Astrocyte (in vitro differentiated cells and primary cell): ENCODE results near the gene FKBP10. TPM values are rescaled to one million over a fixed set of nuclear protein-coding genes. Genes with fewer than 3 reads are reported as not detected.

ENCODE experiments used
- DNase-seq: peaks from one replicate; pipeline ENCODE4 v3.0.0-alpha.2; 2010; ENCODE audit warnings: low read depth
- FAIRE-seq: peaks from 2 replicates; lab custom pipeline; 2011; peaks lifted over from hg19 to GRCh38; lab: Jason Lieb, UNC
- H2AFZ ChIP-seq: 2 replicates; pipeline ENCODE4 v1.6.0; 2012; ENCODE audit warnings: low read depth, low read length, inconsistent platforms
- H3K27ac ChIP-seq: 2 replicates; pipeline ENCODE4 v1.5.1; 2011; ENCODE audit warnings: low read depth, low read length, inconsistent platforms
- H3K27me3 ChIP-seq: 2 replicates; pipeline ENCODE4 v1.6.0; 2011; ENCODE audit warnings: low read length, inconsistent platforms; ENCODE audit not compliant: insufficient read depth
- H3K36me3 ChIP-seq: 2 replicates; pipeline ENCODE4 v1.5.1; 2011; ENCODE audit warnings: low read length, inconsistent platforms; ENCODE audit not compliant: insufficient read depth
- H3K4me1 ChIP-seq: 2 replicates; pipeline ENCODE4 v1.5.1; 2011; ENCODE audit warnings: low read length, inconsistent platforms; ENCODE audit not compliant: insufficient read depth
- H3K4me2 ChIP-seq: 2 replicates; pipeline ENCODE4 v1.6.0; 2012; ENCODE audit warnings: low read length, inconsistent platforms
- H3K4me3 ChIP-seq: 2 replicates; pipeline ENCODE4 v1.5.1; 2011; ENCODE audit warnings: low read depth, mild to moderate bottlenecking, low read length, inconsistent platforms; ENCODE audit not compliant: insufficient read depth
- H3K79me2 ChIP-seq: 2 replicates; pipeline ENCODE4 v1.6.0; 2012; ENCODE audit warnings: mild to moderate bottlenecking, low read length, inconsistent platforms; ENCODE audit not compliant: insufficient read depth
- H3K9ac ChIP-seq: 2 replicates; pipeline ENCODE4 v1.6.0; 2012; ENCODE audit warnings: mild to moderate bottlenecking, low read length, inconsistent platforms
- H3K9me3 ChIP-seq: 2 replicates; pipeline ENCODE4 v1.5.1; 2012; ENCODE audit warnings: low read depth, mild to moderate bottlenecking, low read length, inconsistent platforms; ENCODE audit not compliant: insufficient read depth
- H4K20me1 ChIP-seq: 2 replicates; pipeline ENCODE4 v1.6.0; 2012; ENCODE audit warnings: low read length, inconsistent platforms; ENCODE audit not compliant: insufficient read depth
- H3K27ac Mint-ChIP-seq: one replicate; pipeline ENCODE4 v1.8.0; 2021; ENCODE audit warnings: mild to moderate bottlenecking, mixed read lengths; ENCODE audit not compliant: unreplicated experiment
- H3K27me3 Mint-ChIP-seq: one replicate; pipeline ENCODE4 v1.8.0; 2021; ENCODE audit warnings: low read depth, mixed read lengths; ENCODE audit not compliant: unreplicated experiment
- H3K36me3 Mint-ChIP-seq: one replicate; pipeline ENCODE4 v1.8.0; 2021; ENCODE audit warnings: low read depth, mixed read lengths; ENCODE audit not compliant: unreplicated experiment
- H3K4me1 Mint-ChIP-seq: one replicate; pipeline ENCODE4 v1.8.0; 2021; ENCODE audit warnings: low read depth, mixed read lengths; ENCODE audit not compliant: unreplicated experiment
- H3K4me3 Mint-ChIP-seq: one replicate; pipeline ENCODE4 v1.8.0; 2021; ENCODE audit warnings: mild to moderate bottlenecking, moderate library complexity, mixed read lengths; ENCODE audit not compliant: unreplicated experiment
- H3K9me3 Mint-ChIP-seq: one replicate; pipeline ENCODE4 v1.8.0; 2021; ENCODE audit warnings: mild to moderate bottlenecking, mixed read lengths; ENCODE audit not compliant: unreplicated experiment
- EZH2 ChIP-seq: IDR thresholded peaks from 2 replicates; pipeline ENCODE4 v1.6.1; 2012; ENCODE audit warnings: mild to moderate bottlenecking, low read length, inconsistent platforms; ENCODE audit not compliant: insufficient read depth
- total RNA-seq: library from RNA; stranded (reverse); gene quantifications from 2 replicates; pipeline ENCODE4 v1.2.1, GENCODE V29; 2021
- TF ChIP-seq, protein P1 (sequence below): IDR thresholded peaks from 2 replicates; pipeline ENCODE4 v1.5.1; 2011; ENCODE audit warnings: low read depth, mild to moderate bottlenecking, inconsistent platforms, low read length, moderate library complexity; ENCODE audit not compliant: insufficient read depth

The FKBP10 gene
- total RNA-seq, 1 donor from 2014 or later = 446 TPM

DNA sequence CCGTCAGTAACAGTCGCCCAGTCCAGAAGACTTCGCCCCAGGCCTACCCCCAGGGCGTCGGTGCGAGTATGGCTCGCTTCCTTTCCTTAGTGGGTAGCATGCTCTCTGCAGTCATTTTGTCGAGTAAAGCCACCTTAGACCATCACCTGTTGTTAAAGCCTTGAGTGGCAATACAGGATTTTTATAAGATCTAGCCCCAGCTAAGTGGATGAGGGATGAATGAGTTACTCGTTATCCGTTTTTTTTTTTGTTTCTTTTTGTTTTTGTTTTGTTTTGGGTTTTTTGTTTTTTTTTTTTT is 52.7 kb downstream of the FKBP10 start:
- Histone ChIP-seq H3K27me3 (no peaks in the 10 kb centered on the region), H3K4me1 (peaks cover 10% of the 10 kb centered on the region), H3K27ac (no peak overlapping the region), H3K4me3 (no peak overlapping the region), H3K4me2 (peak overlapping the region; percentile 87), H3K9me3 (no peaks in the 10 kb centered on the region), H3K9ac (peak overlapping the region; percentile 25), H2AFZ (no peak overlapping the region), H3K79me2 (peaks cover 41% of the 10 kb centered on the region), H3K36me3 (peaks cover 36% of the 10 kb centered on the region), H4K20me1 (peaks cover 57% of the 10 kb centered on the region)
- no peaks in the 10 kb centered on the region for H3K27me3 Mint-ChIP-seq
- H3K4me3 Mint-ChIP-seq = peak overlapping the region; percentile 77
- DNase-seq (no peak), FAIRE-seq (no peak)
- no peaks in the 10 kb centered on the region for H3K9me3 Mint-ChIP-seq
- H3K4me1 Mint-ChIP-seq = peaks cover 3% of the 10 kb centered on the region
- TF ChIP-seq, protein P1, sequence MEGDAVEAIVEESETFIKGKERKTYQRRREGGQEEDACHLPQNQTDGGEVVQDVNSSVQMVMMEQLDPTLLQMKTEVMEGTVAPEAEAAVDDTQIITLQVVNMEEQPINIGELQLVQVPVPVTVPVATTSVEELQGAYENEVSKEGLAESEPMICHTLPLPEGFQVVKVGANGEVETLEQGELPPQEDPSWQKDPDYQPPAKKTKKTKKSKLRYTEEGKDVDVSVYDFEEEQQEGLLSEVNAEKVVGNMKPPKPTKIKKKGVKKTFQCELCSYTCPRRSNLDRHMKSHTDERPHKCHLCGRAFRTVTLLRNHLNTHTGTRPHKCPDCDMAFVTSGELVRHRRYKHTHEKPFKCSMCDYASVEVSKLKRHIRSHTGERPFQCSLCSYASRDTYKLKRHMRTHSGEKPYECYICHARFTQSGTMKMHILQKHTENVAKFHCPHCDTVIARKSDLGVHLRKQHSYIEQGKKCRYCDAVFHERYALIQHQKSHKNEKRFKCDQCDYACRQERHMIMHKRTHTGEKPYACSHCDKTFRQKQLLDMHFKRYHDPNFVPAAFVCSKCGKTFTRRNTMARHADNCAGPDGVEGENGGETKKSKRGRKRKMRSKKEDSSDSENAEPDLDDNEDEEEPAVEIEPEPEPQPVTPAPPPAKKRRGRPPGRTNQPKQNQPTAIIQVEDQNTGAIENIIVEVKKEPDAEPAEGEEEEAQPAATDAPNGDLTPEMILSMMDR = no peak
- TF ChIP-seq EZH2 = no peak
- H3K36me3 Mint-ChIP-seq = peaks cover 9% of the 10 kb centered on the region
- H3K27ac Mint-ChIP-seq = no peak overlapping the region

DNA sequence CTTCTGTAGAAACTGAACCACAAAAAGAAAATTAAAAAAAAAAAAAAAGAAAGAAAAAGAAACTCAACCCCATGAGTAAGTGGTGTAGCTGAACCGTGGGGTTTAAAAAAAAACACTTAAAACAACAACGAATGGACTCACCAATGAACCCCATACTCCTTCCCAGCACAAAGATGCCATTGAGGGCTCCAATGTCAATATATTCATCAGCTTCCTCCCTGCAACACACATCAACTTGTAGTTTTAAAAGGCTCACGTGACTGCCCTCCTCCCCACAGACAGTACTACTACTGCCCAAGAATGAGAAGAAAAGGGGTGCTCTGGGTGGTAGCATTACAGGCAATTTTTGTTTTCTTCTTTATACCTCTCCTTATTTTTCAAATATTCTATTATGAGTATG is 55.8 kb downstream of the FKBP10 start:
- DNase-seq = no peak
- Mint-ChIP-seq H3K4me1 (no peaks in the 10 kb centered on the region), H3K27ac (no peak overlapping the region), H3K27me3 (no peaks in the 10 kb centered on the region), H3K36me3 (peaks cover 19% of the 10 kb centered on the region), H3K9me3 (no peaks in the 10 kb centered on the region), H3K4me3 (no peak overlapping the region)
- FAIRE-seq = no peak
- no peaks in the 10 kb centered on the region for H3K9me3 ChIP-seq
- H3K79me2 ChIP-seq = peaks cover 19% of the 10 kb centered on the region
- H3K9ac ChIP-seq = no peak overlapping the region
- no peak overlapping the region for H3K4me2 ChIP-seq
- H3K4me3 ChIP-seq = no peak overlapping the region
- no peak overlapping the region for H2AFZ ChIP-seq
- H3K27me3 ChIP-seq = no peaks in the 10 kb centered on the region
- no peak for TF ChIP-seq EZH2
- TF ChIP-seq, protein P1 = no peak
- H4K20me1 ChIP-seq = peaks cover 56% of the 10 kb centered on the region
- no peak overlapping the region for H3K27ac ChIP-seq
- H3K36me3 ChIP-seq = peaks cover 61% of the 10 kb centered on the region
- H3K4me1 ChIP-seq = peaks cover 4% of the 10 kb centered on the region

DNA sequence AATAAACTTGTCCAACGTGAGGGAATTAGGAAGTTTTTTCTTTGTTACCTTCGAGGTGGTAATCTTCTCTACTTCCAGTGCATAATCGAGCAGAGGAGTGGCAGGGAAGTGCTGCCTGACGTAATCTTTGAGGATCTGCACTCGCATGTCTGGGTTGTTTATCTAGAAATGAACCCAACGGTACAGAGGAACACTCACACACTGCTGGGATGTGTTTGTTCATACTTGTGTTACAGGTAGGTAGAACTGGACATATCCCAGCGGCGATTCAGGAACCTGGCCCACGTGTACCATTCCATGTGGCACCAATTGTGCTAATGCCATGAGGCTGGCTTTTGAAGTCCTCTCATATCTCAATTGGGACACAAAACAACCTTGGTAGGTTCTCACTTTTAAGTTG is 56.6 kb downstream of the FKBP10 start:
- Mint-ChIP-seq H3K27ac (peak overlapping the region; percentile 41), H3K4me3 (no peak overlapping the region), H3K36me3 (peaks cover 23% of the 10 kb centered on the region), H3K9me3 (no peaks in the 10 kb centered on the region), H3K27me3 (no peaks in the 10 kb centered on the region), H3K4me1 (no peaks in the 10 kb centered on the region)
- Histone ChIP-seq H3K4me2 (no peak overlapping the region), H3K9me3 (no peaks in the 10 kb centered on the region), H3K36me3 (peaks cover 65% of the 10 kb centered on the region), H3K4me3 (no peak overlapping the region), H2AFZ (no peak overlapping the region), H3K4me1 (no peaks in the 10 kb centered on the region), H3K27ac (no peak overlapping the region), H3K27me3 (no peaks in the 10 kb centered on the region), H3K79me2 (peaks cover 10% of the 10 kb centered on the region), H3K9ac (no peak overlapping the region), H4K20me1 (peaks cover 55% of the 10 kb centered on the region)
- TF ChIP-seq, protein P1 = no peak
- no peak for TF ChIP-seq EZH2
- no peak for FAIRE-seq
- no peak for DNase-seq
